IPS DF 4.7 (cell line): ENCODE data around the gene ZNF274.
"Not testable (repeated sequence)": the region's sequence is repeated elsewhere in the genome, so short reads cannot be mapped to it uniquely, and the experiment has no call there.

ENCODE experiments used
- DNase-seq: peaks from one replicate; pipeline ENCODE4 v3.0.0-alpha.2; 2013; ENCODE audit warnings: low spot score; ENCODE audit errors: extremely low read depth

The ZNF274 gene

GRCh38 chr19:58212336-58213074 lies 29.6 kb downstream of the ZNF274 start:
- no peak for DNase-seq

GRCh38 chr19:58213075-58213369 lies 30.2 kb downstream of the ZNF274 start:
- DNase-seq = no peak

DNA sequence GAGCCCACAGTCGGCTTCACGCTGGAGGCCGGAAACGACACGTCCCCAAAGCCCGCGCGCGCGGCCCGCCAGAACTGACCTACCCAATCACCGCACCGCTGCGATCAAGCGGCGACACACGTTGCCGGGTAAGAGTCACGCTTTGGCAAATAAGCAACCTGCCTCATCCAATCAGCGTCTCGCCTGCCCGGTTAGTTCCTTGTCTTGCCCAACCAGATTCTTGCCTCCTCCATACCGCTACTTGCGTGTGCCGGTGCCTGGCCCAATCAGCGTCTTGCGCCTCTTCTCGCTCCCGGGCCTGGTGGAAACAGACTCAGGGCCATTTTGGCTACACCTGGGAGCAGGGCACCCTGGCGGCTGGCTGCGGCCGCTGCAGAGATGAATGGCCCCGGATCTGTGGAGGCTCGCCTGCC lies 34.2 kb downstream of the ZNF274 start:
- no peak for DNase-seq

- DNase-seq = no peak
Measured at GRCh38 chr19:58217607-58218391, 34.9 kb downstream of the ZNF274 start.

GRCh38 chr19:58218899-58219298 lies 36.0 kb downstream of the ZNF274 start:
- no peak for DNase-seq

- DNase-seq = no peak
Measured at GRCh38 chr19:58227964-58228584, 45.2 kb downstream of the ZNF274 start.

GRCh38 chr19:58228585-58229254 lies 45.9 kb downstream of the ZNF274 start, which contains the start of gene ZNF544:
TSS of gene ZNF544 (plus strand) at chr19:58228914. CDS start at chr19:58244024, 15,110 bp downstream.
- no peak for DNase-seq

DNA sequence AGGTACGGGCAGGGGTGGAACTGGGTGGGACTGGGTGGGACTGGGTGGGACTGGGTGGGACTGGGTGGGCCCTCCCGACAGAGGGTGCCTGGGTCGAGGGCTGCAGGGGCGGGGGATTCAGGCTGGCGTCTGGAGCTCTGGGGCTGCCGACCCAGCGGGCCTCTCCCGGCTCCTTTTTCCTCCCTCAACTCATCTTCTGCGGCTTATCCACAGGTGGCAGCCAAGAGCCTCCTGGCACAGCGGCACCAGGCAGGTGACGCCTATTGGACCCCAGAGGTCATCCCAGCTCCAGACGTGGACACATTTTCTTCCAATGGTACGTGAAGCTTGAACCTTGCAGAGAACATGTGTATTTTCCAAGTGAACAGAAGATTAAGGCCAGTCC lies 46.4 kb downstream of the ZNF274 start:
- DNase-seq = no peak

- no peak for DNase-seq
Measured at GRCh38 chr19:58237324-58237723, 54.5 kb downstream of the ZNF274 start.

DNA sequence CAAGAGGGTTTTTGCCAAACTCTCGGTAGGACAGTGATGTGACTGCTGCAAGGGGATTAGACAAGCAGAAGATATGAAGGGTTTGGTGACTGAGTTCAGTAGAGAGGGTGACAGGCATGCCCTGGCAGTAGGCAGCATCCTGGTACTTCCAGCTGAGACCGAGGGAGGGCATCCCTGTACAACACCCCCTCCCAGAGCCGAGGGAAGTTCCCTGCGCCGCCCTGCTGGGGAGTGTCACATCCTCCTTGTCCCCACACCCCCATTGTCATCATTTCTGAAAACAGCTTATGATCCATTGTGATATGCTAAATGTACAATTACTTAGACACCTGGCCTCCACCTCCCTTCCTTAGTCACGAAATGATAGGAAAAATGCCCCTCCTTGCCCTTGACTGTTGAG lies 60.5 kb downstream of the ZNF274 start:
- no peak for DNase-seq

GRCh38 chr19:58248886-58249285 lies 66.0 kb downstream of the ZNF274 start:
- no peak for DNase-seq

GRCh38 chr19:58252102-58252685 lies 69.3 kb downstream of the ZNF274 start:
- no peak for DNase-seq

GRCh38 chr19:58258259-58258658 lies 75.4 kb downstream of the ZNF274 start:
- not testable (repeated sequence) for DNase-seq

DNA sequence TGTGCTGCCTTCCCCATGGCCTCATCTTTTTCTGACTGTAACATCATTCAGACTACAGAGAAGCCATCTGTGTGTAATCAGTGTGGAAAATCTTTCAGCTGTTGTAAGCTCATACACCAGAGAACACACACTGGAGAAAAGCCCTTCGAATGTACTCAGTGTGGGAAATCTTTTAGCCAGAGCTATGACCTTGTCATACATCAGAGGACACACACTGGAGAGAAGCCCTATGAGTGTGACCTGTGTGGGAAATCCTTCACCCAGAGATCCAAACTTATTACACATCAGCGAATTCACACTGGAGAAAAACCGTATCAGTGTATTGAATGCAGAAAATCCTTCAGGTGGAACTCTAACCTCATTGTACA lies 78.7 kb downstream of the ZNF274 start:
- DNase-seq = no peak

GRCh38 chr19:58261968-58262921 lies 79.4 kb downstream of the ZNF274 start:
- no peak for DNase-seq

- no peak for DNase-seq
Measured at GRCh38 chr19:58262922-58263296, 80.0 kb downstream of the ZNF274 start.
